Measurements from ENCODE around the gene SPACA7. TPM values are rescaled to one million over a fixed set of nuclear protein-coding genes. Genes with fewer than 3 reads are reported as not detected.

SPACA7 gene
- total RNA-seq, 2 experiments from 2014 or later = not detected

- Mint-ChIP-seq H3K4me3 (no peak overlapping the region), H3K36me3 (no peaks in the 10 kb centered on the region), H3K27me3 (peaks cover 8% of the 10 kb centered on the region), H3K4me1 (ENCODE audit: low read depth) (no peaks in the 10 kb centered on the region), H3K27ac (no peak overlapping the region), H3K9me3 (peaks cover 10% of the 10 kb centered on the region)
- CTCF ChIA-PET = no interaction called here
- POLR2A ChIA-PET = no interaction called here
- intact Hi-C loops (cut with micrococcal nuclease) = no loop called here
- DNase-seq = no peak
Measured at GRCh38 chr13:112354330-112355273, 21.6 kb upstream of the SPACA7 start.

GRCh38 chr13:112355274-112355838, 20.8 kb upstream of the SPACA7 start:
- ChIA-PET CTCF (no interaction called here), POLR2A (no interaction called here)
- no peak overlapping the region for H3K27ac Mint-ChIP-seq
- no peaks in the 10 kb centered on the region for H3K4me1 Mint-ChIP-seq (ENCODE audit: low read depth)
- intact Hi-C loops (cut with micrococcal nuclease) = no loop called here
- peaks cover 8% of the 10 kb centered on the region for H3K27me3 Mint-ChIP-seq
- H3K36me3 Mint-ChIP-seq = no peaks in the 10 kb centered on the region
- peaks cover 10% of the 10 kb centered on the region for H3K9me3 Mint-ChIP-seq
- no peak for DNase-seq
- no peak overlapping the region for H3K4me3 Mint-ChIP-seq

GRCh38 chr13:112356190-112356589, 20.0 kb upstream of the SPACA7 start:
- intact Hi-C loops (cut with micrococcal nuclease) = no loop called here
- no peak for DNase-seq
- CTCF ChIA-PET = no interaction called here
- Mint-ChIP-seq H3K36me3 (no peaks in the 10 kb centered on the region), H3K4me3 (no peak overlapping the region), H3K4me1 (ENCODE audit: low read depth) (no peaks in the 10 kb centered on the region), H3K27ac (no peak overlapping the region), H3K27me3 (peaks cover 7% of the 10 kb centered on the region), H3K9me3 (peaks cover 12% of the 10 kb centered on the region)
- POLR2A ChIA-PET = no interaction called here

DNA sequence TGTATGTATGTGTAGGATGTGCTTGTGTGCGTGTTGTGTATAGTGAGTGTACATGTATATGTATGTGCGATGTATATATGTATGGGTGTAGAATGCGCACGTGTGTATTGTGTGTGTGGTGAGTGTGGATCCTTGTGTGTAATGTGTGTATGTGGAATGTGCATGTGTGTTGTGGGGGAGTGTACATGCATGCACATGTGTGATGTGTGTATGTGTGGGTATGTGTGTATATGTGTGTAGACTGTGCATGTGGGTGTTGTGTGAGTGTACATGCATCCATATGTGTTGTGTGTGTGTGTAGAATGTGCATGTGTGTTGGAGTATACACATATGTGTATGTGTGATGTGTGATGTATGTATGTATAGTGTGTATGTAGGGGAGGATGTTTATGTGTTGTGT, 18.0 kb upstream of the SPACA7 start:
- ChIA-PET POLR2A (no interaction called here), CTCF (no interaction called here)
- no peak overlapping the region for H3K27ac Mint-ChIP-seq
- intact Hi-C loops (cut with micrococcal nuclease) = no loop called here
- H3K27me3 Mint-ChIP-seq = peaks cover 3% of the 10 kb centered on the region
- no peak for DNase-seq
- no peaks in the 10 kb centered on the region for H3K4me1 Mint-ChIP-seq (ENCODE audit: low read depth)
- no peaks in the 10 kb centered on the region for H3K36me3 Mint-ChIP-seq
- H3K9me3 Mint-ChIP-seq = peaks cover 21% of the 10 kb centered on the region
- H3K4me3 Mint-ChIP-seq = no peak overlapping the region

- DNase-seq = no peak
- POLR2A ChIA-PET = no interaction called here
- Mint-ChIP-seq H3K27me3 (peaks cover 3% of the 10 kb centered on the region), H3K9me3 (peaks cover 27% of the 10 kb centered on the region), H3K4me3 (no peak overlapping the region), H3K4me1 (ENCODE audit: low read depth) (no peaks in the 10 kb centered on the region), H3K36me3 (no peaks in the 10 kb centered on the region), H3K27ac (no peak overlapping the region)
- CTCF ChIA-PET = no interaction called here
- intact Hi-C loops (cut with micrococcal nuclease) = no loop called here
Measured at GRCh38 chr13:112362021-112362420, 14.1 kb upstream of the SPACA7 start.

GRCh38 chr13:112363867-112364528, 12.2 kb upstream of the SPACA7 start:
- Mint-ChIP-seq H3K27ac (no peak overlapping the region), H3K9me3 (peaks cover 28% of the 10 kb centered on the region), H3K27me3 (peaks cover 3% of the 10 kb centered on the region), H3K4me1 (ENCODE audit: low read depth) (no peaks in the 10 kb centered on the region), H3K4me3 (no peak overlapping the region), H3K36me3 (peaks cover 1% of the 10 kb centered on the region)
- CTCF ChIA-PET = no interaction called here
- DNase-seq = no peak
- POLR2A ChIA-PET = no interaction called here
- intact Hi-C loops (cut with micrococcal nuclease) = no loop called here

GRCh38 chr13:112366907-112367646, 9.1 kb upstream of the SPACA7 start:
- intact Hi-C loops (cut with micrococcal nuclease) = no loop called here
- Mint-ChIP-seq H3K36me3 (peaks cover 1% of the 10 kb centered on the region), H3K27ac (no peak overlapping the region), H3K4me1 (ENCODE audit: low read depth) (no peaks in the 10 kb centered on the region), H3K4me3 (no peak overlapping the region), H3K9me3 (peaks cover 18% of the 10 kb centered on the region), H3K27me3 (peaks cover 3% of the 10 kb centered on the region)
- ChIA-PET CTCF (no interaction called here), POLR2A (no interaction called here)
- no peak for DNase-seq

DNA sequence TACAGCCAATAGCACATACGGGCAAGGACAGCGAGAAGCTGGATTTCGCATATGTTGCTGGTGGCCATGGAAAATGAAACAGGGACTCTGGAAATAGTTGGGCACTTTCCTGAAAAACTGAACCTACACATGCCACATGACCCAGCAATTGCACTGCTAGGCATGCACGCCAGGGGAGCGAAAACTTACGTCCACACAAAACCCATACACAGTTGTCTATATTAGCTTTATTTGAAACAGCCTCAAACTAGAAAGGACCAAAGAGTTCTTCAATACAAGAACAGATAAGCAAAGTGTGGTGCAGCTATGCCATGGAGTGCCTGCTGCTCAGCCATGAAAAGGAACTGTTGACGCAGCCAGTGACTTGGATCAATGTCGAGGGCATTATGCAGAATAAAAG, 7.3 kb upstream of the SPACA7 start:
- intact Hi-C loops (cut with micrococcal nuclease) = no loop called here
- H3K27ac Mint-ChIP-seq = no peak overlapping the region
- H3K36me3 Mint-ChIP-seq = peaks cover 1% of the 10 kb centered on the region
- H3K4me3 Mint-ChIP-seq = no peak overlapping the region
- CTCF ChIA-PET = no interaction called here
- H3K4me1 Mint-ChIP-seq (ENCODE audit: low read depth) = no peaks in the 10 kb centered on the region
- H3K27me3 Mint-ChIP-seq = peaks cover 3% of the 10 kb centered on the region
- peaks cover 18% of the 10 kb centered on the region for H3K9me3 Mint-ChIP-seq
- no peak for DNase-seq
- POLR2A ChIA-PET = no interaction called here

DNA sequence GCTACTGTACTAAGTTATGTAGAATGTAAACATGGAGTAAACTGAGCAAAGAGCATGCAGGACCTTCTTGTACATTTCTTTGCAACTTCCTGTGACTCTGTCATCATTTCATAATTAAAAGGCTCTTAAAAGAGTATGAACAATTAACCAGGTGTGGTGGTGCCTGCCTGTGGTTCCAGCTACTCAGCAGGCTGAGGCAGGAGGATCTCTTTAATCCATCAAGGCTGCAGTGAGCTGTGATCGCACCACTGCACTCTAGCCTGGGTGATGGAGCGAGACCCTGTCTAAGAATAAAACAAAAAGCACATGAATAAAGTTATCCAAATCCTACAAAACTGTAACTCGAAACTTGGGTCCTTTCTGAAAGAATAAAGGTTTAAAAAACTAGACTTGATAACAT, 5.8 kb upstream of the SPACA7 start:
- H3K27ac Mint-ChIP-seq = no peak overlapping the region
- peaks cover 1% of the 10 kb centered on the region for H3K36me3 Mint-ChIP-seq
- ChIA-PET POLR2A (no interaction called here), CTCF (no interaction called here)
- no peak overlapping the region for H3K4me3 Mint-ChIP-seq
- H3K27me3 Mint-ChIP-seq = no peaks in the 10 kb centered on the region
- intact Hi-C loops (cut with micrococcal nuclease) = no loop called here
- peaks cover 18% of the 10 kb centered on the region for H3K9me3 Mint-ChIP-seq
- no peak for DNase-seq
- no peaks in the 10 kb centered on the region for H3K4me1 Mint-ChIP-seq (ENCODE audit: low read depth)

DNA sequence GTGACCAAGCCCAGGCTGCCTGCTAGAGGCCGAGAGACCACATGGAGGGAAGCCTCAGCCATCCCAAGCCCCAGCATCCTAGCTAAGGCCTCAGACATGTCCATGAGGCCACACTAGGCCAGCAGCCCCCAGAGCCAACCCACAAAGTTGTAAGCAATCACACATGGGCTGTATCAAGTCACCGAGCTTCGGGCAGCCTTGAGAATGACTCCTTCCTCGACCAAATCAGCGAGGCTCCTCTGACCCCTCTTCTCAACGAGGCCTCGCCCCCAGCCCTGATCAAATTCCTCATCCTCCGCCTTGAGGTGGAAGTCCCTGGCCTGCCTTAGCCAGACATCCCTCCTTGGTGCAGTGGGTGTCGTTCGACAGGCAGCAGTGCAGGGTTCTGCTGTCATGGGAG, 1.9 kb upstream of the SPACA7 start:
- Mint-ChIP-seq H3K27me3 (peaks cover 3% of the 10 kb centered on the region), H3K27ac (no peak overlapping the region), H3K4me1 (ENCODE audit: low read depth) (no peaks in the 10 kb centered on the region), H3K9me3 (no peaks in the 10 kb centered on the region), H3K4me3 (no peak overlapping the region), H3K36me3 (no peaks in the 10 kb centered on the region)
- CTCF ChIA-PET = no interaction called here
- intact Hi-C loops (cut with micrococcal nuclease) = no loop called here
- DNase-seq = no peak
- POLR2A ChIA-PET = no interaction called here

GRCh38 chr13:112391746-112392145, 15.6 kb downstream of the SPACA7 start:
- intact Hi-C loops (cut with micrococcal nuclease) = no loop called here
- Mint-ChIP-seq H3K36me3 (no peaks in the 10 kb centered on the region), H3K4me3 (no peak overlapping the region), H3K27ac (no peak overlapping the region), H3K9me3 (no peaks in the 10 kb centered on the region), H3K4me1 (ENCODE audit: low read depth) (no peaks in the 10 kb centered on the region), H3K27me3 (peaks cover 3% of the 10 kb centered on the region)
- CTCF ChIA-PET = no interaction called here
- POLR2A ChIA-PET = no interaction called here
- DNase-seq = no peak

- H3K9me3 Mint-ChIP-seq = no peaks in the 10 kb centered on the region
- peaks cover 3% of the 10 kb centered on the region for H3K27me3 Mint-ChIP-seq
- no peak overlapping the region for H3K27ac Mint-ChIP-seq
- CTCF ChIA-PET = no interaction called here
- DNase-seq = no peak
- no peak overlapping the region for H3K4me3 Mint-ChIP-seq
- POLR2A ChIA-PET = no interaction called here
- no peaks in the 10 kb centered on the region for H3K36me3 Mint-ChIP-seq
- intact Hi-C loops (cut with micrococcal nuclease) = no loop called here
- H3K4me1 Mint-ChIP-seq (ENCODE audit: low read depth) = no peaks in the 10 kb centered on the region
Measured at GRCh38 chr13:112392719-112393118, 16.6 kb downstream of the SPACA7 start.

Measured in activated CD4-positive, alpha-beta memory T cell treated with anti-CD3 and anti-CD28 coated beads for 36 hours (primary cell).